ENCODE results near the gene PRELID1. TPM values are rescaled to one million over a fixed set of nuclear protein-coding genes. Genes with fewer than 3 reads are reported as not detected.

The PRELID1 gene
- total RNA-seq, 1 donor from 2014 or later: 250 TPM

- DNase-seq (ENCODE audit: low spot score): no peak
- Mint-ChIP-seq H3K4me1 (ENCODE audit: low read depth) (peaks cover 11% of the 10 kb centered on the region), H3K9me3 (no peaks in the 10 kb centered on the region), H3K4me3 (no peak overlapping the region), H3K27me3 (ENCODE audit: insufficient read depth) (no peaks in the 10 kb centered on the region), H3K36me3 (ENCODE audit: low read depth) (peaks cover 32% of the 10 kb centered on the region), H3K27ac (no peak overlapping the region)
- intact Hi-C loops (cut with micrococcal nuclease): no loop called here
Measured at GRCh38 chr5:177288191-177288590, 15.4 kb upstream of the PRELID1 start.

- Mint-ChIP-seq H3K9me3 (no peaks in the 10 kb centered on the region), H3K27me3 (ENCODE audit: insufficient read depth) (no peaks in the 10 kb centered on the region), H3K27ac (no peak overlapping the region), H3K4me3 (no peak overlapping the region), H3K36me3 (ENCODE audit: low read depth) (peaks cover 41% of the 10 kb centered on the region), H3K4me1 (ENCODE audit: low read depth) (peaks cover 22% of the 10 kb centered on the region)
- intact Hi-C loops (cut with micrococcal nuclease): no loop called here
- no peak for DNase-seq (ENCODE audit: low spot score)
Measured at GRCh38 chr5:177290816-177291596, 12.6 kb upstream of the PRELID1 start.

- peaks cover 22% of the 10 kb centered on the region for H3K4me1 Mint-ChIP-seq (ENCODE audit: low read depth)
- H3K36me3 Mint-ChIP-seq (ENCODE audit: low read depth): peaks cover 48% of the 10 kb centered on the region
- H3K4me3 Mint-ChIP-seq: no peak overlapping the region
- no peaks in the 10 kb centered on the region for H3K9me3 Mint-ChIP-seq
- intact Hi-C loops (cut with micrococcal nuclease): no loop called here
- DNase-seq (ENCODE audit: low spot score): no peak
- H3K27me3 Mint-ChIP-seq (ENCODE audit: insufficient read depth): no peaks in the 10 kb centered on the region
- H3K27ac Mint-ChIP-seq: no peak overlapping the region
Measured at GRCh38 chr5:177291735-177292134, 11.9 kb upstream of the PRELID1 start.

GRCh38 chr5:177293819-177294581, 9.6 kb upstream of the PRELID1 start:
- DNase-seq (ENCODE audit: low spot score): no peak
- no peaks in the 10 kb centered on the region for H3K9me3 Mint-ChIP-seq
- H3K4me3 Mint-ChIP-seq: no peak overlapping the region
- intact Hi-C loops (cut with micrococcal nuclease): no loop called here
- H3K27me3 Mint-ChIP-seq (ENCODE audit: insufficient read depth): no peaks in the 10 kb centered on the region
- H3K36me3 Mint-ChIP-seq (ENCODE audit: low read depth): peaks cover 54% of the 10 kb centered on the region
- peaks cover 32% of the 10 kb centered on the region for H3K4me1 Mint-ChIP-seq (ENCODE audit: low read depth)
- H3K27ac Mint-ChIP-seq: no peak overlapping the region

- intact Hi-C loops (cut with micrococcal nuclease): no loop called here
- Mint-ChIP-seq H3K9me3 (no peaks in the 10 kb centered on the region), H3K4me1 (ENCODE audit: low read depth) (peaks cover 38% of the 10 kb centered on the region), H3K27ac (no peak overlapping the region), H3K4me3 (no peak overlapping the region), H3K36me3 (ENCODE audit: low read depth) (peaks cover 52% of the 10 kb centered on the region), H3K27me3 (ENCODE audit: insufficient read depth) (no peaks in the 10 kb centered on the region)
- no peak for DNase-seq (ENCODE audit: low spot score)
Measured at GRCh38 chr5:177294632-177295031, 9.0 kb upstream of the PRELID1 start.

GRCh38 chr5:177295924-177296323, 7.7 kb upstream of the PRELID1 start:
- peaks cover 51% of the 10 kb centered on the region for H3K4me1 Mint-ChIP-seq (ENCODE audit: low read depth)
- no peaks in the 10 kb centered on the region for H3K27me3 Mint-ChIP-seq (ENCODE audit: insufficient read depth)
- intact Hi-C loops (cut with micrococcal nuclease): no loop called here
- H3K27ac Mint-ChIP-seq: peak overlapping the region; percentile 85
- H3K36me3 Mint-ChIP-seq (ENCODE audit: low read depth): peaks cover 54% of the 10 kb centered on the region
- no peaks in the 10 kb centered on the region for H3K9me3 Mint-ChIP-seq
- no peak for DNase-seq (ENCODE audit: low spot score)
- H3K4me3 Mint-ChIP-seq: peak overlapping the region; percentile 5

GRCh38 chr5:177296581-177296980, 7.0 kb upstream of the PRELID1 start:
- H3K4me3 Mint-ChIP-seq: peak overlapping the region; percentile 45
- no peaks in the 10 kb centered on the region for H3K9me3 Mint-ChIP-seq
- peaks cover 57% of the 10 kb centered on the region for H3K4me1 Mint-ChIP-seq (ENCODE audit: low read depth)
- peaks cover 56% of the 10 kb centered on the region for H3K36me3 Mint-ChIP-seq (ENCODE audit: low read depth)
- H3K27me3 Mint-ChIP-seq (ENCODE audit: insufficient read depth): no peaks in the 10 kb centered on the region
- peak overlapping the region; percentile 85 for H3K27ac Mint-ChIP-seq
- intact Hi-C loops (cut with micrococcal nuclease): no loop called here
- no peak for DNase-seq (ENCODE audit: low spot score)

- Mint-ChIP-seq H3K4me1 (ENCODE audit: low read depth) (peaks cover 69% of the 10 kb centered on the region), H3K27me3 (ENCODE audit: insufficient read depth) (no peaks in the 10 kb centered on the region), H3K27ac (no peak overlapping the region), H3K36me3 (ENCODE audit: low read depth) (peaks cover 58% of the 10 kb centered on the region), H3K4me3 (no peak overlapping the region), H3K9me3 (no peaks in the 10 kb centered on the region)
- intact Hi-C loops (cut with micrococcal nuclease): no loop called here
- no peak for DNase-seq (ENCODE audit: low spot score)
Measured at GRCh38 chr5:177297922-177298321, 5.7 kb upstream of the PRELID1 start.

GRCh38 chr5:177299697-177300096, 3.9 kb upstream of the PRELID1 start:
- H3K4me3 Mint-ChIP-seq: peak overlapping the region; percentile 20
- H3K36me3 Mint-ChIP-seq (ENCODE audit: low read depth): peaks cover 58% of the 10 kb centered on the region
- H3K27me3 Mint-ChIP-seq (ENCODE audit: insufficient read depth): no peaks in the 10 kb centered on the region
- H3K4me1 Mint-ChIP-seq (ENCODE audit: low read depth): peaks cover 77% of the 10 kb centered on the region
- intact Hi-C loops (cut with micrococcal nuclease): loop anchor here (5.0 kb wide), 1 partner anchor 852 kb away; the partner anchor contains the start of gene FAF2
- peak overlapping the region; percentile 84 for H3K27ac Mint-ChIP-seq
- H3K9me3 Mint-ChIP-seq: no peaks in the 10 kb centered on the region
- no peak for DNase-seq (ENCODE audit: low spot score)

GRCh38 chr5:177300236-177300880, 3.2 kb upstream of the PRELID1 start:
- no peaks in the 10 kb centered on the region for H3K9me3 Mint-ChIP-seq
- intact Hi-C loops (cut with micrococcal nuclease): loop anchor here (5.0 kb wide), 1 partner anchor 853 kb away; the partner anchor contains the start of gene FAF2

GRCh38 chr5:177300951-177301350, 2.6 kb upstream of the PRELID1 start:
- Mint-ChIP-seq H3K27me3 (ENCODE audit: insufficient read depth) (no peaks in the 10 kb centered on the region), H3K36me3 (ENCODE audit: low read depth) (peaks cover 61% of the 10 kb centered on the region), H3K4me1 (ENCODE audit: low read depth) (peaks cover 79% of the 10 kb centered on the region), H3K27ac (peak overlapping the region; percentile 84), H3K4me3 (peak overlapping the region; percentile 93), H3K9me3 (no peaks in the 10 kb centered on the region)
- intact Hi-C loops (cut with micrococcal nuclease): loop anchor here (5.0 kb wide), 1 partner anchor 854 kb away; the partner anchor contains the start of gene FAF2
- no peak for DNase-seq (ENCODE audit: low spot score)

More at GRCh38 chr5:177300236-177300880, 3.2 kb upstream of the PRELID1 start:
- Mint-ChIP-seq H3K27me3 (ENCODE audit: insufficient read depth) (no peaks in the 10 kb centered on the region), H3K27ac (peak overlapping the region; percentile 84), H3K36me3 (ENCODE audit: low read depth) (peaks cover 60% of the 10 kb centered on the region), H3K4me3 (peak overlapping the region; percentile 93), H3K4me1 (ENCODE audit: low read depth) (peaks cover 79% of the 10 kb centered on the region)
- peak; percentile 67 for DNase-seq (ENCODE audit: low spot score)

- peak overlapping the region; percentile 84 for H3K27ac Mint-ChIP-seq
- intact Hi-C loops (cut with micrococcal nuclease): loop anchor here (2.0 to 5.0 kb wide), 2 partner anchors 169 to 854 kb away; partner anchors contain the start of genes FAF2 and NSD1
- DNase-seq (ENCODE audit: low spot score): no peak
- peaks cover 78% of the 10 kb centered on the region for H3K4me1 Mint-ChIP-seq (ENCODE audit: low read depth)
- peaks cover 61% of the 10 kb centered on the region for H3K36me3 Mint-ChIP-seq (ENCODE audit: low read depth)
- no peaks in the 10 kb centered on the region for H3K9me3 Mint-ChIP-seq
- peak overlapping the region; percentile 93 for H3K4me3 Mint-ChIP-seq
- H3K27me3 Mint-ChIP-seq (ENCODE audit: insufficient read depth): no peaks in the 10 kb centered on the region
Measured at GRCh38 chr5:177301503-177302165, 2.0 kb upstream of the PRELID1 start.

All from activated T-helper 1 cell treated with anti-CD3 and anti-CD28 coated beads, Interleukin-12 subunit alpha, Interleukin-12 subunit beta, Interleukin-2, Interleukin-4 antibody, amounts not matched to agents 30 ng/mL and 10 ng/mL and 1 ng/mL, durations not matched to agents 14 hours and 24 hours and 36 hours (primary cell).